Activated CD4-positive, CD25-positive, alpha-beta regulatory T cell treated with anti-CD3 and anti-CD28 coated beads, Interleukin-2, amount 50 U/mL, for 72 hours (primary cell): Measurements from ENCODE around the gene ZNF81.
"Not testable (repeated sequence)": the region's sequence is repeated elsewhere in the genome, so short reads cannot be mapped to it uniquely, and the experiment has no call there.

ENCODE experiments used
- DNase-seq: peaks from one replicate; pipeline ENCODE4 v3.0.0; 2021

Gene ZNF81

GRCh38 chrX:47936940-47937317, 100.2 kb downstream of the ZNF81 start:
- no peak for DNase-seq

- no peak for DNase-seq
Observed at GRCh38 chrX:47940448-47940847, 103.7 kb downstream of the ZNF81 start.

DNA sequence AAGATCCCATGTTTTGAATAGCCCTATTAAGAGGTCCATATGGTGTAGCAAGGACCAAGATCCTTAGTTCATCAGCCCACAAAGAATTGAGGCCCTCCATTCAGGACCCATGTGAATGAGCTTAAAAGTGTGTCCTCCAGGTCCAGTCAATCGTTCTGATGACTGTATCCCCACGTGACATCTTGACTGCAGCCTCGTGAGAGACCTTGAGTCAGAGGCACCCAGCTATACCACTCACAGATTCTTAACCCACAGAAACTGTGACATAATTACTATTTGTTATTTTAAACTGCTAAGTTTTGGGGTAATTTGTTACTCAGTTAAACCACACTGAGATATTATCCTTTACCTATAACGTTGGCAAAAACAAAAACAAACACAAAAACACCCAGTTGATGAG, 104.7 kb downstream of the ZNF81 start:
- no peak for DNase-seq

GRCh38 chrX:47955295-47955694, 118.6 kb downstream of the ZNF81 start:
- not testable (repeated sequence) for DNase-seq

DNA sequence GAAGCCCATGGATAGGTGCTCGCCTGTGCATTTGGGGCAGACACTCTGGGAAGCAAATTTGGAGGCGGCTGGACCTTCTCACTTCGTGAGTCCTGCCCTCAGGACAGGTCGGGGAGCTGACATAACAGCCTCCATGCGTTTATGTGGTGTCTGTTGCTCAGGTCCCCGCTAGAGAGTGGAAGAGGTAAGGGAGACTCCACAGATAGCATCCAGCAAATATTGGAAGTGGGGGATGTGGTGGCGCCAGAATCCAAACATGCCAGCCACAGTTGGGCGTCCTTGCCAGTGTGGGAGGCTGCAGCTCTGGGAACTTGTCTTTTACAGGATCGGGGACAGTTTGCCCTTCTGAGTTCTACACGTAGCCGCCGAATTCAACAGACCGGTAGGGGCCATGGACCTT, 119.3 kb downstream of the ZNF81 start:
- no peak for DNase-seq

GRCh38 chrX:47958206-47958605, 121.5 kb downstream of the ZNF81 start:
- DNase-seq = not testable (repeated sequence)

DNA sequence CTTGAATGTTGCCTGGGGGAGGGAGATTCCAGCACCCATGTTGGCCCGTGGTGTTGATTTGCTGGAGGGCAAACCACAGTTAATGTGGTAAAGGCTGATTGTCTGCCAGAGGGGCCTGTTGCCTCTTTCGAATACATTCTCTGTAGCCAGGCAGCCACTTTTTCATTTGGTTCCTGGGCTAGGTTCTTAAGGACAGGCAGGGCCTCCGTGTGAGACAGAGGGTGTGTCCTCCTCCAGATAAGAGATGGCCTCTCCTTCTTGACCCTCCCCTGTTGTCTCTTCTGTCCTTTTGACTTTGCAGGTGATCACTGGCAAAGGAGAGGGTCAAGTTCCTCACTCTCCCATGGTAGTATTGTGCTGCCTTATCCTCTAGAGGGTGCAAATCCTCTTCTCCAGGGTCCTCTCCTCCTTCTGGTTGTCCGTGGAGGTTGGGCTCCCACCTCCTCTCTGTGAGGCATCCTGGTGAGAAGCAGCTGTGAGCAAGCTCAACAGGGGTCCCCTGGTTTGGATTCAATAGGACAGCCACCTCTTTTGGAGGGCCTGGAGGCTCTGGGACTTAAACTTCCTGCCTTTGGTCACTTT, 122.2 kb downstream of the ZNF81 start:
- no peak for DNase-seq

DNA sequence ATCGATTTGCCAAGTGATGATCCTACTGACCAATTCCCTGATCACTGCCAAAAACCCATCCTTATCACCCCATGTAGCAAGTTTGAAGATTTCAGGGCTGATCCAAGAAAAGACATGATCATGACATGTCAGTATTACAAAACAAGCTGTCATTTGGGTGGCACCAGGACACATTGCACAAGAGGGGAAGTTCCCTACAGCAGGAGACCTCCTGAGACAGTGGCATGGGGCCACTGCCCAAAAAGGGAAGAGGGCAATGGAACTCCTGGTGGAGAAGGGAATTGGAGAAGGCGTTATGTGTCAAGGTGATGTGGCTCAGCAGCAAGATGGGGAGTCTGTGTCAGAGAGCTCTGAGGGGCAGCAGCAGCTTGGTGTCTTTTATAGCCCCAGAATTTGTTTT, 123.7 kb downstream of the ZNF81 start:
- no peak for DNase-seq

DNA sequence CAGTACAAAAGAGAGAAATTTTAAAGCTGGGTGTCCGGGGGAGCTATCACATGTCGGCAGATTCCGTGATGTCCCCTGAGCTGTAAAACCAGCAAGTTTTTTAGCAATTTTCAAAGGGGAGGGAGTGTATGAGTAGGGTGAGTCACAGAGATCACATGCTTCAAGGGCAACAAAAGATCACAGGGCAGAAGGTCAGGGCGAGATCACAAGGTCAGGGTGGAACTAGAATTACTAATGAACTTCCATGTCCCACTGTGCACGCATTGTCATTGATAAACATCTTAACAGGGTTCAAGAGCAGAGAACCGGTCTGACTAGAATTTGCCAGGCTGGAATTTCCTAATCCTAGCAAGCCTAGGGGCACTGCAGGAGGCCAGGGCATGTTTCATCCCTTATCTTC, 125.1 kb downstream of the ZNF81 start:
- DNase-seq = not testable (repeated sequence)

GRCh38 chrX:47965526-47965925, 128.8 kb downstream of the ZNF81 start:
- DNase-seq = not testable (repeated sequence)
